GM19397 (cell line): ENCODE data around the gene OR8B8.
"Not testable (repeated sequence)": the region's sequence is repeated elsewhere in the genome, so short reads cannot be mapped to it uniquely, and the experiment has no call there.

ENCODE experiments used
- ATAC-seq: cut with Tn5 transposase; IDR thresholded peaks from one replicate; pipeline ENCODE4 v1.9.1; 2021; ENCODE audit warnings: mild to moderate bottlenecking, moderate library complexity; ENCODE audit not compliant: unreplicated experiment

OR8B8 gene

DNA sequence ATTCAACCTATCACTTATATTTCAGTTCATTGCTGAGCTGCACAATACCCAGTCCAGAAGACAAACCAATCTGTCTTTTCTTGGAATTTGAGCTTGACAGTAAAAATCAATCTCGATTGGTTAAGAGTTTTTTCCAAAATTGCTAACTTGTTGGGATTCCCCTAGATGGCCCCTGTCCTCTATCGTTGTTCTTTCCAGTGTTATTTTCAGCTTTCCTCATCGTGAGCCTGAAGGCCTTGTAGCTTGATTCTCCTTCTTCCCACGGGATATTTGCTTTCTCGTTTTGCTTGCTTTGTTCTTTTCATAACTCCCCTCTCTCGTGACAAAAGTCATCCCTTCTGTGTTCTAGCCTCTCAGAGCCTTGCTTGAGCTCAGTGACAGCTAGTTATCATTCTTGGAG, 3.1 kb downstream of the OR8B8 start:
- no peak for ATAC-seq

DNA sequence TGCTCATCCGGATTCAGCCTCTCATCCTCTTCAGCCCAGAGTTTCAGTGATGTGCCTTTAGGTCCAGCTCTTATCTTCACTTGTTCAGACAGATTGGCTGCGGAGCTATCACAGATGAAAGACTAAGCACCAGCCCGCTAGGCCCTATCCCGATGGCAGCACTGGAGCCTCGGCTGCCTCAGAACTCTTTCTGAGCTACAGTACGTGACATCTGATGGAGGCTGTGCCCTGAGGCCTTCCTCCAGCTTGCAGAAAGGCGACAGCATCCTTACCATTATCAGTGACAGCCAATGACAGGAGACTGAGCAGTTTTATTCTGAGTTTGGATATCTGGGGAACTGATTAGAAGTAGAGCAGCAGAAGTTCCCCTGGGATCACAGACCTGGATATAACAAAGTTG, 4.0 kb downstream of the OR8B8 start:
- ATAC-seq, result no peak

DNA sequence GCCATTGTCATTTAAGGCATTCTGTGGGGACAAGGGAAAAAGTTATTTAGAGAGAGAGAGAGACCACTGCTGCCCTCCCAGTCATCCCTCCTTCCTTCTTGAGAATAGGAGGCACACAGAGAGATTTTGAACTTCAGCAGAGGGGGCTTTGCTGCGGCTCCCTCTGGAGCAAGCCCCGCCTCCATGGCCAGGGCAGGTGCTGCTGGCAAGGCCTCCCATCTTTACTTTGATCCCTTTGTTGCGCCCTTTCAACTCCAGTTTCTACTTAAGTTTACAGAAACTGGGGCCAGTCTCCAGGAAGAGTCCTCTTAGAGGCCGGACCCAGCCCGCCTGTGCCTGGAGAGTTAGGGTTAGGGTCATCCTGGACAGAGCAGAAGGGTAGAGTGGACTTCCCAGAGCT, 4.4 kb downstream of the OR8B8 start:
- no peak for ATAC-seq

DNA sequence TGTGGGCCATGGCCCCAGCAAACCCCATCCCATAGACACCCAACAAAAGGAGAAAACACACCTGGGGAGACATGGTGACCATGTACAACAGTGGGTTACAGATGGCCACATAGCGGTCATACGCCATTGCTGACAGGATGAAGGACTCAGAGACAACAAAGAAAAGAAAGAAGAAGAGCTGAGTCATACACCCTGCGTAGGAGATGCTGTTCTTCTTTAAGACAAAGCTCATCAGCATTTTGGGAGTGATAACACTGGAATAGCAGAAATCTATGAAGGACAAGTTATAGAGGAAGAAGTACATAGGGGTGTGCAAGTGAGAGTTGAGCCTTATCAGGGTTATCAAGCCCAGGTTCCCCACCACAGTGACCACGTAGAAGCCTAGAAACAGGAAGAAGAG, 4.9 kb downstream of the OR8B8 start:
- ATAC-seq, result no peak

DNA sequence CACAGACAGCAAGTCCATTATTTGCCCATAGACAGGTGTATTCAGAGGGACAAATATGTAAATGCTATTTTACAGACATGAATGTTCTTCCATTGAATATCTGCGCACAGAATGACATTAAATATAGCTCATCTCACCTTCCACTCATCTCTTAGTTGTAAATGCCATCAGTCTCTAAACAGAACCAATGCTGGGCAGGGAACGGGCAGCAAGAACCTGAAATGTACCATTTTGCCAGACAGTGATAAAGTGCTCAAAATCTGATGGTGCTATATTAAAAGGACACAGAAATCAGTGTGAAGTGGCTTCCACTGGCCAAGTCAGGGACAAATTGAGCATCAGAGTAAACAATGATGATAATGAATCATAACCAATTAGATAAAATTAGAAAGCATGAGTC, 10.8 kb downstream of the OR8B8 start:
- ATAC-seq, result no peak

DNA sequence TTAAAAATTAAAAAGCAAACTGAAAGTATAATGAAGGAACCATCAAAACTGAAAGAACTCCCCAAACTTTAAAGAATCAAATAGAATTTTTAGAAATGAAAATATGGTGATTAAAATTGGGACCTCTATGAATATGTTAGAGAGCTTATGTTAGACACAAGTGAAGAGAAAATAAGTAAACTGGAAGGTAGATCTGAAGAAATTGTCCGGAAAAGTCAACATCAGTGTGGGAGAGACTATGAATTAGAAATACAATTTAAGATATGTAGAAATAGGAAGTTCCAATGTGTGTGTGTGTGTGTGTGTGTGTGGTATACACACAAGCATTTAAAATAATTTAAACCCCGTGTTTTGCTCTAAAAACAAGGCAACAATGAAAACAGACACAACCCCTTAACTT, 15.9 kb downstream of the OR8B8 start:
- ATAC-seq, result no peak

DNA sequence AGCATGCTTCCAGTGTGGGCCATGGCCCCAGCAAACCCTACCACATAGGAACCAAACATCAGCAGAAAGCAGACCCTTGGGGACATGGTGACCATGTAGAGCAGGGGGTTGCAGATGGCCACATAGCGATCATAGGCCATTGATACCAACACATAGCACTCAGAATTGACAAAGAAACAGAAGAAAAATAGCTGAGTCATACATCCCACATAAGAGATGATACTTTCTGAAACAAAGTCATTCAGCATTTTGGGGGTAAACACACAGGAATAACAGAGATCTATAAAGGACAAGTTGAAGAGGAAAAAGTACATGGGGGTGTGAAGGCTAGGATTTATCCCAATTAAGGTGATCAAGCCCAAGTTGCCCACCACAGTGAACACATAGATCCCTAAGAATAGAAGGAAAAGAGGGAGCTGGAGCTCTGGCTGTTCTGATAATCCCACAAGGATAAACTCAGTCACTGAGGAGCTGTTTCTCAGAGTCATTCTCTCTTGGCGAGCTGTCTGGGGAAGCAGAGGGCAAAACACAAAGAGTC, 21.0 kb downstream of the OR8B8 start, which contains the start of gene OR8B4:
TSS of gene OR8B4 (minus strand) at position 488 of the 538 bp plus-strand sequence. CDS start at position 488, 0 bp downstream.
- no peak for ATAC-seq

DNA sequence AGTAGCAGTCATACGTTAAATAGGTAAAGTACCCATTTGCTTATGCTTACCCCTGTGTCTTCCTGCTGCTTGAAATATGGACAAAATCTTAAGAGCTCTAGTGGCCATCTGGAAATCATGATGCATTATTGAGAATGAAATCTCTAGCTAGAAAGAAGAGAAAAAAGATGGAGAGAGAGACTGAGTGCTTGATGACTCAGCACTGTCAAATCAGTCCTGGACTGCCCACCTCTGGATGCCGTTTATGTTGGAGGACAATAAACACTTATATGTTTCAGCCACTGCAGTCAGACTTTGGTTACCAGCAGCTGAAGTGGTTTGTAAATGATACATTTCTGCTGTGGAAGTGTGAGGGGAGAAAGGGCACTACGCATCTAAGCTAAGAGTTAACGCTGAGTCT, 24.5 kb downstream of the OR8B8 start:
- ATAC-seq, result no peak

DNA sequence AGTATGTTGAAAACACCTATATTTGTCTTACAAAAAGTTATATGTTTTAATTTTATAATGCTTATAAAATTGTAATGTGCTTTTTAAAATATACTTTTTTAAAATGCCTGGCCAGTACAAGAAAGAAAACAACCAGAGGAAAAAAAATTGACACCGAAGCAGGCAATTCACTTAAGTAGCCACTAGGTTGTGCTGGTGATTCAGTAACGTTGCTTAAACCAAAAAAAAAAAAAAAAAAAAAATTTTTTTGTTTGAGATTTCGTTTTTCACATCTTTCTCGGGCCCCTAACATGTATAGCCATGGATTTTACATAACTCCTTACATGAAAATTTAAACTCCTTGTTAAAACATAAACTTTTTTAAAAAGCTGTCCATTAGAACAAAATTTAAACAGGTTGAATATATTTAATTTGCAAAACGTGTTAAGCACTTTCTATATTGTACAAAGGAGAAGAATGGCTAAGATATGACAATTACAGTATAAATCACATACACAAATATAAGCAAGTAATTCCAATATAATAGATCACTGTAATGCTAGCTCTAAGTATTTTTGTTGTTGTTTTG, 30.1 kb downstream of the OR8B8 start:
- ATAC-seq, result no peak

DNA sequence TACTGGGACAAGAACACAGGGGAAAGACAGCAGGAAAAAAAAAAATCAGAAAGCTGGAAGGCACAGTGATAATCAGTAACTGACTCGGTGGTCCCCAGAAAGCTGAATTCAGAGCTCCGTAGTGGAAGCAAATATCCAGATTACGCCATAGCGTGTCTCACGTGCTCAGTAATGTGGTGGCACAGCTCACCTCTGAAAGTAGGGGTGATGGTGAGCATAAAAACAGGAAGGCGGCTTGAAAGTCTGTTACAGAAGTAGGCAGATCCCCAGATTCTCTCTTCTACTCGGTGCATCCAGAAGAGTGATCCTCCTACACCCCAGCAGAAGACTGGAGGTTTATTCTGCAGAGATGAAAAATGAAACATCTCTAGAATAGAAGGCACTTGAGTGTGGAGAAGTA, 35.6 kb downstream of the OR8B8 start:
- ATAC-seq, result no peak

DNA sequence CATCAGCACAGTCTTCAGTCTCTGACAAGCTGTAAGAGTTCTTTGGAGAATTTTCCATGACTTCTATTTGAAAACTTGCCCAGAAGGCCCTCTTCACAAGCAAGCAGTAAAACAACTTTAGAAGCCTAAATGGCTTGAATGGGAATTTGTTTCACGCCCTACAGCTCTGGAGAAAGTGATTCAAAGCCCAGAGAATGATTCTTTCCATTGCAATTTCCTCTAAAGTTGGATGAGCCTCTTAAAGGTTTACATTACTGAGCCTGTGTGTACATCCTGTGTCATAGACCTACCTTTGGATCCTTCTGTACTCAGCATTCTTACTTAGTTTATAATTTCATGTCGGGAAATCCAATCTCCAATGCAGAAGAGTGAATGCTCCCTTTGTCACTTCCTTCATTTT, 39.9 kb downstream of the OR8B8 start:
- ATAC-seq, result no peak

DNA sequence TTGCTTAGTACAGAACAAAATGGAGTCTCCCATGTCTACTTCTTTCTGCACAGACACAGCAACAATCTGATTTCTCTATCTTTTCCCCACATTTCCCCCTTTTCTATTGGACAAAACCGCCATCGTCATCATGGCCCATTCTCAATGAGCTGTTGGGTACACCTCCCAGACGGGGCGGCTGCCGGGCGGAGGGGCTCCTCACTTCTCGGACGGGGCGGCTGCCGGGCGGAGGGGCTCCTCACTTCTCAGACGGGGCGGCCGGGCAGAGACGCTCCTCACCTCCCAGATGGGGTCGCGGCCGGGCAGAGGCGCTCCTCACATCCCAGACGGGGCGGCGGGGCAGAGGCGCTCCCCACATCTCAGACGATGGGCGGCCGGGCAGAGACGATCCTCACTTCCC, 42.3 kb downstream of the OR8B8 start:
- not testable (repeated sequence) for ATAC-seq

DNA sequence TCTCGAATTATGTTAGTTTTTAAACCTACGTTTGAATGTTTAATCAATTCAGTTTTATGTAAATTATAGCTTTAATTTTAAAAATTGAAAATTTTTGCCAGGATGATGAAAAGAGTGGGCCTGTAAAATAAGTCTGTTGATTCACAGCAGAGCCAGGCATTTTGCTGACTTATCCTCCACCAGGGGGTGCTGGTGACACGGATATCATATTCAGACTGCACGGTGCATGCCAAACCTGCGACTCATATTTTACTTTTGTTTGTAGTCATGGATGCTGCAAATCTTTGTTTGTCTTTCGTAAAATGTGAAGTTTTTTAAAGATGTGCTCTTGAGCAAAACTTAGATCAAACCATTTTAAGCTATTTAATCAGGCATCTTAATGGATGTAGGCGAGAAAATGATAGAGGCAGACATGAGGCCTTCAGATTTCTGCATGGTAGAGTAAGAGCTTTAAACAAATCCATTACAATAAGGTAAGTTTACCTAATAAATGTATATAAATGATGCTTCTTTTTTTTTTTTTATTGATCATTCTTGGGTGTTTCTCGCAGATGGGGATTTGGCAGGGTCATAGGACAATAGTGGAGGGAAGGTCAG, 43.1 kb downstream of the OR8B8 start:
- no peak for ATAC-seq

DNA sequence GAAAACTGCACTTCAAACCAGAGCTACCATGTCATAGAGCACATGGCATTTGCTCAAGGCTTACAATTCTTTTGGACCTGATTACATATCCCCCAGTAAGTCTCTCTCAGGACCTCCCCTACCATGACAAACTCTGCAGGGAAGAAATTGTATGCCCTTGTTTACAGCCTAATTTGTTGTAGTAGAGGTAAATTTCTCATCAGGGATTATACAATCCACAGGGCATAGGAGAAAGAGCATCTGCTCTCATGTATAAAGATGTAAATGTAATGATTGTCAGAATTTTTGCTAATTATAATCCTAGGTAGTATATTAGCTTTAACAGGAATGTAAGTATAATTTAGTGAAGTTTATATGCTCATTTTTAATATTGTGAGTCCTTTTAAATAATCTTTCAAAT, 46.6 kb downstream of the OR8B8 start, which contains the start of gene OR8B3:
TSS of gene OR8B3 (minus strand) at position 101 of the 400 bp plus-strand sequence. CDS start 1,673 bp downstream, outside the sequence.
- no peak for ATAC-seq

DNA sequence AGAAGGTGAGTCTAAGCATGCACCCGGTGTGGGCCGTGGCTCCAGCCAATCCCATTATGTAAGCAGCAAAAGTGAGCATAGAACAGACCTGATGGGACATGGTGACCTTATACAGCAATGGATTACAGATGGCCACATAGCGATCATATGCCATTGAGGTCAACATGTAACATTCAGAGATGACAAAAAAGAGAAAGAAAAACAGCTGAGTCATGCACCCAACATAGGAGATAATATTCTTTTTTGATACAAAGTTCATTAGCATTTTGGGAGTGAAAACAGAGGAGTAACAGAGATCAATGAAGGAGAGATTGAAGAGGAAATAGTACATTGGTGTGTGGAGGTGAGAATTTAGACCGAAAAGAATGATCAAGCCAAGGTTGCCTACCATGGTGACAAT, 48.6 kb downstream of the OR8B8 start:
- ATAC-seq, result not testable (repeated sequence)

DNA sequence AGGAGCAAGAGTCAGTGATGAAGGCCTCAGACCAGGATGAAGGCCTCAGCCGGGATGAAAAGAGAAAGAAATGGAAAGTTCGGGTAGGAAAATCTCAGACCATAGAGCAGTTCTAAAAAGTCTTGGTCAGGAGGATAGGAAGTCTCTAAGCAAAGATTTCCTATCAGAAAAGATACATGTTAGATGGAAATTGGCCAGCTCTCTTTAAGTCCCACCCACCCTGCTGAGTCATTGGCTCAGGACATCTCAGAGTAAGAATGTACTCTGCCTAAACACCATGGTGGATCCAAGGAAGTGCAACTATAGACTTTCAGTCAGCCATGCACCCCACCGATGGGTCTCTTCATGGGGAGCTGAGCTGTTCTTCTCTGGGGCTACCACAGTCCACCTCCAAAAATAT, 51.1 kb downstream of the OR8B8 start:
- ATAC-seq, result no peak
